Fibroblast of upper back skin (primary cell): ENCODE measurements around the gene PAFAH1B2.
"Not testable (repeated sequence)": the region's sequence is repeated elsewhere in the genome, so short reads cannot be mapped to it uniquely, and the experiment has no call there.

Experiments used
- DNase-seq: peaks from one replicate; pipeline ENCODE4 v3.0.0-alpha.2; 2013

Gene PAFAH1B2

GRCh38 chr11:117143871-117144476, at the start of gene PAFAH1B2:
TSS of gene PAFAH1B2 (plus strand) at chr11:117144287. CDS start at chr11:117152448, 8,161 bp downstream.
- peak; percentile 93 for DNase-seq

- DNase-seq, result peak; percentile 53
Observed at GRCh38 chr11:117094776-117095175, 49.3 kb upstream of the PAFAH1B2 start.

- peak; percentile 35 for DNase-seq
Observed at GRCh38 chr11:117095284-117096161, 48.6 kb upstream of the PAFAH1B2 start.

GRCh38 chr11:117096201-117096991, 47.7 kb upstream of the PAFAH1B2 start:
- DNase-seq, result no peak

GRCh38 chr11:117097014-117097388, 47.1 kb upstream of the PAFAH1B2 start:
- no peak for DNase-seq

GRCh38 chr11:117097389-117098268, 46.5 kb upstream of the PAFAH1B2 start:
- no peak for DNase-seq

- peak; percentile 91 for DNase-seq
Observed at GRCh38 chr11:117098269-117099232, 45.5 kb upstream of the PAFAH1B2 start, which contains the start of gene SIK3. TSS of gene SIK3 (minus strand) at chr11:117098428. CDS start at chr11:117098415, 13 bp downstream.

GRCh38 chr11:117099696-117100095, 44.4 kb upstream of the PAFAH1B2 start:
- DNase-seq, result no peak

- no peak for DNase-seq
Observed at GRCh38 chr11:117100556-117100955, 43.5 kb upstream of the PAFAH1B2 start.

GRCh38 chr11:117107701-117108590, 36.1 kb upstream of the PAFAH1B2 start:
- DNase-seq, result no peak

- DNase-seq, result no peak
Observed at GRCh38 chr11:117110294-117110950, 33.7 kb upstream of the PAFAH1B2 start.

GRCh38 chr11:117112497-117112896, 31.6 kb upstream of the PAFAH1B2 start:
- DNase-seq, result not testable (repeated sequence)

- not testable (repeated sequence) for DNase-seq
Observed at GRCh38 chr11:117112939-117113338, 31.1 kb upstream of the PAFAH1B2 start.

- no peak for DNase-seq
Observed at GRCh38 chr11:117117681-117118080, 26.4 kb upstream of the PAFAH1B2 start.

- DNase-seq, result peak; percentile 89
Observed at GRCh38 chr11:117121176-117121575, 22.9 kb upstream of the PAFAH1B2 start.

GRCh38 chr11:117122556-117122955, 21.5 kb upstream of the PAFAH1B2 start:
- DNase-seq, result no peak

GRCh38 chr11:117126223-117126965, 17.7 kb upstream of the PAFAH1B2 start:
- no peak for DNase-seq

- no peak for DNase-seq
Observed at GRCh38 chr11:117127171-117127901, 16.8 kb upstream of the PAFAH1B2 start.
